Measurements from ENCODE around the gene MOB3A. TPM values are rescaled to one million over a fixed set of nuclear protein-coding genes. Genes with fewer than 3 reads are reported as not detected.
"Not testable (repeated sequence)": the region's sequence is repeated elsewhere in the genome, so short reads cannot be mapped to it uniquely, and the experiment has no call there.

MOB3A gene
- total RNA-seq, 1 donor from 2014 or later: 24.4 TPM

DNA sequence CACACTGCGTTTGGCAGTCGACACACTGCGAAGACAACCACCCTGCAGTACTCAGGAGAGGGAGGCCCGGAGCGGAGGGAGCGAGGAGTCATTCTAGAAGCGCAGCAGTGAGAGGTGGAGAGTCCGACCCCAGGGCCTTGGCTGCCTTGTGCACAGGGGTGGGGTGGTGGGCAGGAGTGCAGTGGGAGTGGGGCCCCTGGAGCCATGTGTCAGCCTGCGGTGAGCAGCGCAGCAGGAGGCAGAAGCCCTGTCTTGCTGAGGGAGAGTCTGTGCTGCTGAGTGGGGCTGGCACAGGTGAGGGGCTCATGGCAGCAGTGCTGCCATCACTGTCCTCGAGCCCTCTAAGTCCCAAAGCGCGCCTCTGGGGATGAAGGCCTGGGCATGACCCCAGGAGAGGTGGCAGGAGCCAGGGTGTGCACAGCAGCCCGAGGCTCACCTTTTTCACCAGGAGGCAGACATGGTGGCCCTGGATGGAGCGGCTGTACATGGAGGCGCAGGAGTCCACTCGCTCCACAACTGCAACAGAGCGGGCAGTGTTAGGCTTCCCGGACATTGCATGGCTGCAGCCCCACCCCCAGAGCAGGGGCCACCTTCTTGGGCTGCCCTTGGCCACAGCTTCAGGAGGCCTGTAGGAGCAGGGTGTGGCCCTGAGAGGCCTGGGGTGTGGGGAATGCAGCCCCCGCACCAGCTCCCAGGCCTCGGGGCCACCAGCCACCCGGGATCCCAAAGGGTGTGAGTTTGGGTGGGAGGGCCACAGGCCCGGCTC, 12.3 kb upstream of the MOB3A start:
- DNase-seq: no peak

DNA sequence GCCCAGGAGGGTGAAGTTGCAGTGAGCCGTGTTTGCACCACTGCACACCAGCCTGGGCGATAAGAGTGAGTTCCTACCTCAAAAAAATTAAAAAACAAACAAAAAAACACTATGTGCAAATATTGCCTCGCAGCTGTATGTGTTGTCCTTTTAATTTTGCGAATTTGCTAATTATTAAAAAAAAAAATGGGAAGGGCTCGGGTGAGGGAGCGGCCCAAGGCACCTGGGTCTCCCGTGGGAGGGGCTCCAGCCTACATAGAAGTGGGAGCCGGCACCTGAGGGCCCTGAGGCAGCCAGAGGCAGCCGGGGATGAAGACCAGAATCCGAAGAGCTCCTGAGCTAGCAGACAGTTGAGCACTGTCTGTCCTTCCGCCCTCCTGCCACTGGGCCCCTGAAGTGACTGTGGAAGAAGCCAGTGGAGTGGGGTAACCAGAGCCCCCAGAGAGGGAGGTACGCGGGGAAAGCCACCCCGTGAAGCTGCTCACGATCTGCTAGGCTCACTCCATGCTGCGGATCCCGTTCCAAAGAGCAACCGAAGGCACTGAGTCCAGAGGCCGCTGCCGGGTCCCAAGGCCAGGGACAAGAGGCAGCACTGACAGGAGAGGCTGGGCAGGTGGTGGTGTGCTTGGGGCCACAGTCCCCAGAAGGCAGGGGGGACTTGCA, 7.0 kb upstream of the MOB3A start:
- DNase-seq: no peak

DNA sequence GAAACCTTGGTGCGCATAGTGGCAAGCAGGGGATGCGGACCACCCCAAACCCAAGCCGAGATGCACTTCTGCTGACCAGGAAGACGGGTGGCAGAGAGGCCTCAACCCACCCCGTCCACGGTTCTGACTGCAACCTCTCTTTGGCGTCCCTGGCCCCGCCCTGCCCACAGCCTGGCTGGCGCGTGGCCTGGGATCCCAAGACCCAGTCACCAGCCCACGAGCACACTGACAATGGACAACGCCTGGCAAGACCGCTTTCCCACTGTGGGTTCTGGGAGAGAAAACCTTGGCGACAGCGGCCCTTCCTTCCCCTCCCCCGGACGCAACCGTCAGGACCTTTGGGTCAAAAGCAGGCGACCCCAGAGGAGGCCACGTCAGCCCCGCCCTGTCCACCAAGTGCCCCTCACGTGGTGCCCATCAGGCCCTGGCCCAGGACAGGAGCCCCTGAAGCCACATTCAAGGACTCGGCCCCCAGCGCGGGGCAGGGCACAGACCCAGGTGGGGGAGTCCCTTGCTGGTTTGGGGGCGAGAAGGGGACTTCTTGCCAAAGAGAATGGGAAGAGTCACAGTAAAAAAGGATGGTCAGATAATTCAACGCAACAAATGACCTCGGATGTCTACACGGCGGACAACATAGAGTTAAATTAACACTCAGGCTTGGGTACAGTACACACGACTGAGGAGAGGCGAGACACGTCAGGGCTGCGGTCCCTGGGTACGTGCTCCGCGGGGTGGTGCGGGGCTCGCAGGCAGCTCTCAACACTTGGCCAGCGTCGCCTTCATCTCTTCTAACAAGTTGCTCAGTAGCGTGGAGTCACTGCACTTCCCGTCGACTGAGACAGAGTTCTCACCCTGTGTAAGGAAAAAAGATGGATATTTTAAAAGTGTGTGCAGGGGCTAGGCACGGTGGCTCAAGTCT, 5.5 kb upstream of the MOB3A start:
- no peak for DNase-seq

DNA sequence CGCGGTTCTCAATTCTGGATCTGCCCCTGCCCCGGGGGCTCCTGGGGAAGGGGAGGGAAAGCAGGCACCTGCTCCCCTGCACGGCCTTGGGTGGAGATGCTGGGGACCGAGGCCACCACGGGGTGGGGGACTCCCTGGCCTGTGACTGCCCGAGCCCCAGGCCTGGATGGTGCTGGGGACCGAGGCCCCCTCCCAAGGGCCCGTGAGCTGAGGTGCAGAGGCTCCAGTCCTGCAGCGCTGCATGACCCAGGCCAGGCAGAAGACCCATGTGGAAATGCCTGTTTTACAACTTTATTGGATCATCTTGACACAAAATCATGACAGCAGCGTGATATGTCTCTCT, 4.6 kb upstream of the MOB3A start:
- no peak for DNase-seq

DNA sequence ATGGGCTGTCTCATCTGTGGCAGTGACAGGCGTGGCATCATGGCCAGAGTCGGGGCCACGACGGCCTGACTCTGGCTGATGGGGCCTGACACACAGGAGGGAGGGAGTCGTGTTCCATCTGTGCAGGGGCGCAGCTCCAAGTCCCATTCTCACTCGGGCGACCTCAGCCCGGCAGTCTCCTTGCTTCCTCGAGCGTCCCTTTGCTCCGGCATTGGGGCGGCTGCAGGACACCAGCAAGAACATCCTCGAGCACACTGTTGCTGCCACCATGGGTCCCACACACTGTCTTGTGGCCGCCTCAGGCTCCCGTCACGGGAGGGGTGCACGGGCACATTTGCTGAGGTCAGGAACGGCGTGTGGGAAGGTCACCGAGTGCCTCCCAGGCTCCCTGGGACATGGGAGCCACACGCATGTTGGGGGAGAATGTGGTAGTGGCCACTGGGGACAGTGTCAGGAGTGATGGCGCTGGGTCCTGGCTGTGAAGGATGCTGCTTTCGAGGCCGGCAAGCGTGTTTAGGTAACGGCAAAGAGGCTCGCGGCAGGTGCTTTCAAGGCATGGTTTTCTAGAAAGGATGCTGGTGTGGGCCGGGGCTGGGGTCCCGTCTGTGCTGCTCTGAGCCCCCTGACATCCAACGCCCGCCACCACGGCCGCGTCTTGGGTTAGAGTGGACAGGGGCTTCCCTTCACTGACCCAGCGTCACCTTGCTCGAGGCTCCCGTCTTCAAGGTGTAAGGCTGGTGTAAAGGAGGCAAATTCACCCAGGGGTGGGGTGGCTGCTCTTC, 4.0 kb upstream of the MOB3A start:
- no peak for DNase-seq

DNA sequence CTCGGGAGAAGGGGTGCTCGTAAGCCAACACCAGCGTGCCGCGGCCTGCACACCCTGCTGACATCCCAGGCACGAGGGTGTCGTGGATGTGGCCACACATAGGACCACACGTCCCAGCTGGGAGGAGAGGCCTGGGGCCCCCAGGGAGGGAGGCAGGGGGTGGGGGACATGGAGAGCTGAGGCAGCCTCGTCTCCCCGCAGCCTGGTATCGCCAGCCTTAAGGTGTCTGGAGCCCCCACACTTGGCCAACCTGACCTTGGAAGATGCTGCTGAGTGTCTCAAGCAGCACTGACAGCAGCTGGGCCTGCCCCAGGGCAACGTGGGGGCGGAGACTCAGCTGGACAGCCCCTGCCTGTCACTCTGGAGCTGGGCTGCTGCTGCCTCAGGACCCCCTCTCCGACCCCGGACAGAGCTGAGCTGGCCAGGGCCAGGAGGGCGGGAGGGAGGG, 3.0 kb upstream of the MOB3A start:
- no peak for DNase-seq

DNA sequence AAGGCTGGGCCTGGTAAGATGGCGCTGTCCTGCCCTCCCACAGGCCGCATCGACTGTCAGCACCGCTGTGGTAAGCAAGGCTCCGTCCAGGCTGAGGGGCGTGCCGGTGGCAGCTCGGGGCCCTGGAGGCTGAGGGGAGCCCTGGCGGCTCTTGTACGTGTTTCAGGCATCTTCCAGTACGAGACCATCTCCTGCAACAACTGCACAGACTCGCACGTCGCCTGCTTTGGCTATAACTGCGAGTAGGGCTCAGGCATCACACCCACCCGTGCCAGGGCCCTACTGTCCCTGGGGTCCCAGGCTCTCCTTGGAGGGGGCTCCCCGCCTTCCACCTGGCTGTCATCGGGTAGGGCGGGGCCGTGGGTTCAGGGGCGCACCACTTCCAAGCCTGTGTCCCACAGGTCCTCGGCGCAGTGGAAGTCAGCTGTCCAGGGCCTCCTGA, 1.8 kb upstream of the MOB3A start:
- no peak for DNase-seq

DNA sequence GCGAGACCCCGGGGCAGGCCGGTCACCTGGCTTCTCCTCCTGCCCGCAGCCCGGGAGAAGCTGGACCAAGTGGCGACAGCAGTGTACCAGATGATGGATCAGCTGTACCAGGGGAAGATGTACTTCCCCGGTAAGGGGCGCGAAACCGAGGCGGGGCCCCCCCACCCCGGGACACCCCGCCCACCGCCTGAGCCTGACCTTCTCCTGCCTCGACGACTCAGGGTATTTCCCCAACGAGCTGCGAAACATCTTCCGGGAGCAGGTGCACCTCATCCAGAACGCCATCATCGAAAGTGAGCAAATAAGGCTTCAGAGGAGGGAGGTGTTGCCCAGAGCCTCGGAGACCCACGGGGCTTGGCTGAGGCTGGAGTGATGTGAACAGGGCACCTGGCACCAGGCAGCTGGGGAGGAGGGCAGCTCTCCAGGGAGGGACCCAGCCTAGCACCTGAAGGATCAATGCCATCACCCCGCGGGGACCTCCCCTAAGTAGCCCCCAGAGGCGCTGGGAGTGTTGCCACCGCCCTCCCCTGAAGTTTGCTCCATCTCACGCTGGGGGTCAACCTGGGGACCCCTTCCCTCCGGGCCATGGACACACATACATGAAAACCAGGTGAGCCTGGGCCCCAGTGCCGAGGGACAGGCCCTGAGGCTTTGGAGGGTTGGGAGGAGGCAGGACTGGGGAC, 1.2 kb upstream of the MOB3A start:
- no peak for DNase-seq

DNA sequence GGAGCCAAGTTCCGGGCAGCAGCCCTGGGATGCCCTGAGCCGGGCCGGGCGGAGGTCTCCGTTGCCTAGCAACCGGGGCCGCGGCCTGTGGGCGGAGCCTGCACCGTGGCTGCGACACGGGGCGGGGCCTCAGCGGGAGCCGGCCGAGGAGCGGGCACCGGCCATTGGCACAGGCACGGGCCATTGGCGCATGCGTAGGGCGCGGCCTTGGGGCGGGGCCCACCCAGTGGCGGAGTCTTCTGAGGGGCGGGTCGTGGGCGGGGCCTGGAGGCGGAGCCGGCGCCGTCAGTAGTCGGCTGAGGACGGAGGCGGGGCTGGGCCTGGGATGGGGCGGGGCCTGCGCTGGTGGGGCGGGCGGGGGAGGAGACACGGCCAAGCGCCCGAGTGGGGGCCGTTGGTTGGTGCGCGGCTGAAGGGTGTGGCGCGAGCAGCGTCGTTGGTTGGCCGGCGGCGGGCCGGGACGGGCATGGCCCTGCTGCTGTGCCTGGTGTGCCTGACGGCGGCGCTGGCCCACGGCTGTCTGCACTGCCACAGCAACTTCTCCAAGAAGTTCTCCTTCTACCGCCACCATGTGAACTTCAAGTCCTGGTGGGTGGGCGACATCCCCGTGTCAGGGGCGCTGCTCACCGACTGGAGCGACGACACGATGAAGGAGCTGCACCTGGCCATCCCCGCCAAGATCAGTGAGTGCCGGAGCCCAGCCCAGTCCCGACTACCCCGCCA, 515 bp upstream of the MOB3A start, which contains the start of gene IZUMO4:
Gene IZUMO4, plus strand, starts transcription at position 436 of the 723 bp plus-strand sequence. Its CDS starts 31 bp downstream, at position 467.
- peak; percentile 99 for DNase-seq

DNA sequence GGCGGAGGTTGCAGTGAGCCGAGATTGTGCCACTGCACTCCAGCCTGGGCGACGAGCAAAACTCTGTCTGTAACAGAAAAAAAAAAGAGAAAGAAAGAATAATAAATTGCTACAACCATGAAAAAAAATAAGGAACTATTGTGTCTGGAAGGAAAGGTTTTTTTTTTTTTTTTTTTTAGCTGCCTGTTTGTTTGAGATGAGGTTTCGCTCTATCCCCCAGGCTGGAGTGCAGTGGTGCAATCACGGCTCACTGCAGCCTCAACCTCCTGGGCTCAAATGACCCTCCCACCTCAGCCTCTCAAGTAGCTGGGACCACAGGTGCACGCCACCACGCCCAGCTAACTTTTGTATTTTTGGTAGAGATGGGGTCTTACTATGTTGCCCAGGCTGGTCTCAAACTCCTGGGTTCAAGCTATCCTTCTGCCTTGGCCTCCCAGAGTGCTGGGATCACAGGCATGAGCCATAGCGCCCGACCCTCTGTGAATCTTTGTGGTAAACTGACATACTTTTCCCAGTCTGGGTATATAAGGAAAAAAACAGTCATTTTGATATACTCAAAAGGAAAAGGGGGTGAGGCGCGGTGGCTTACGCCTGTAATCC, 4.1 kb downstream of the MOB3A start:
- not testable (repeated sequence) for DNase-seq

DNA sequence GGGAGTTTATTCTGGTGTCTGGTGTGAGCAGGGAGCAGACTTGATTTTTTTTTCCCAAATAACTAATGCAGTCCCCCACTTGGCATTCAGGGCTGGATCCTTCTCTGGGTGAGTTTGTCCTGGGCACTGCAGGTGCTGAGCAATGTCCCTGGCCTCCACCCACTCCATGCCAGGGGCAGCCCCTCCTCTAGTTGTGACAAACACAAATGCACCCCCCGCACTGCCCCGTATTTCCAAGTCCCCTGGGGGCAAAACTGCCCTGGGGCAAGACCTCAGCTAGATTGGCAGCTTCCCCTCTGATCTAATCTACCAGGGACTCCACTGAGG, 6.4 kb downstream of the MOB3A start:
- DNase-seq: no peak

DNA sequence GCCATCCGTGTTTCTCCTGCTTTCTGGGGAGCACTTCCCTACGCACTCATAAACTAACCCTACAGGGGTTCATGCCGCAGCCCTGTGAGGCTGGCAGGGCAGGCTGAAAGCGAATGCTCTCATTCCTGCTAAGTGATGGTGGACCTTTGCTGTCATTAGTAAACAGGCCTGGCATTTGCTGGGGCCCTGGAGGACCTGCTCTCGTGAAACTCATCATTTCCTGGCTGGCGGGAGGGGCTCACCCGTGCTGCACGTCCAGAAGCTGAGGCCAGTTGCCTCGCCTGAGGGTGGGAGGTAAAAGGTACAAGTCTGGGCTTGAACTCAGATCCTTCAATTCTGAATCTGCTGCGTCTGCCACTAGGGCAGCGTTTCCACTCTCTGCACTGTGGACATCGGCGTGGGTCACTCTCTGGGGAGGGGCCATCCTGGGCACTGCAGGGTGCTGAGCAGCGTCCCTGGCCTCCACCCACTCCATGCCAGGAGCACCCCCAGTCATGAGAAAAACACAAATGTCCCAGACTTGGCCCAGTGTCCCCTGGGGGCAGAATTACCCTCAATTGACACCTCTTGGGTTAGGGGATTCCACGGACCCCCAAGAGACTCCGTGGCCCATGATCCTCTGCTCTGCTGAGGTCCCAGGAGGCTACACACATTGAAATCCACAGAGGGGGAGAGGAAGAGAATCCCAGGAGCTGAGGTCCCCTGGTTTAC, 7.0 kb downstream of the MOB3A start:
- no peak for DNase-seq

DNA sequence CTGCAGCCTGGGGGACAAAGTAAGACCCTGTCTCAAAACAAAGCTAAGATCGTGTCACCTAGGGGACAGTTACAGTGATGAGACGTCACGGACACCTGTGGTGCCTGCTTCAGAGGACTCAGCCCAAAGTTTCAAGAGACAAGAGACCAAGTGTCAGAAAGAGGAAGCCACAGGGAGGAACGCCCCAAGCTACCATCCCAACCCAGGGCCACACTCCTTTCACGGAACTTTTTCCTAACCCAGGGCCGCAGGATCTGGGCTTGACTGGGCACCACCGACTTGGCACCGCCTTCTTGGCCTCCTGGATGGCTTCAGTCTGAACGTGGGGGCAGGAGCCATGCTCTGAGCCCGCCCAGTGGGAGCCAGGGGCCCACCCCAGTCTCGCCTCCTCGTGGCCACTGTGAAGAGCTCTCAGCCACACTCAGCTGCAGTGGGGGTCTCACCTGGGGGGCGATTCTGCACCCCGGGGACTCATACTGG, 8.5 kb downstream of the MOB3A start:
- no peak for DNase-seq

DNA sequence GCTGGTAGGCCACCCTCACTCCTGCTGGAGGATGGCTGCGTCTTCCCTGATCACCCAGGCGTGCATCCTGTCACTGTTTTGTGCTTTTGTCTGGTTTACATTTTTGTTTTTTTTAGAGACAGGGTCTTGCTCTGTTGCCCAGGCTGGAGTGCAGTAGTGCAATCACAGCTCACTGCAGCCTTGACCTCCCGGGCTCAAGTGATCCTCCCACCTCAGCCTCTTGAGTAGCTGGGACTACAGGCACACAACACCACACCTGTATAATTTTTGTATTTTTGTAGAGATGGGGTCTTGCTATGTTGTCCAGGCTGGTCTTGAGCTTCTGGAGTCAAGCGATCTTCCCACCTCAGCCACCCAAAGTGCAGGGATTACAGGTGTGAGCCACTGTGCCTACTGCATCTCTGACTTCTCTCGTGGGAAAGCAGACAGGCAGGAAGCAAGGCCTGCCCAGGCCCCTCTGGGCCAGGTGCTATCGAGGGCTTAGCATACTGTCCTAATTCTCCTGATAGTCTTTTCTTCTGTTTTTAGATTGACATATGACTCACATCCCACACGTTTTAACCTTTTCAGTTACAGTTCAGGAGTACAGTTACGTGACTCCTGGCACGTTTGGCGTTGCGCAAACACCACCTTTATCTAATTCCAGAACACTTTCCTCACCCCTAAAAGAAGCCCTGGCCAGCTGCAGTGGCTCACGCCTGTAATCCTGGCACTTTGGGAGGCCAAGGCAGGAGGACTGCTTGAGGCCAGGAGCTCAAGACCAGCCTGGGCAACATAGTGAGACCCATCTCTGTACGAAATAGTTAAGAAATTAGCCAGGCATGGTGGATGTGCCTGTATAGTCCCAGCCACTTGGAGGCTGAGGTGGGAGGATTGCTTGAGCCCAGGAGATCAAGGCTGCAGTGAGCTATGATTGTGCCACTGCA, 9.2 kb downstream of the MOB3A start:
- not testable (repeated sequence) for DNase-seq

DNA sequence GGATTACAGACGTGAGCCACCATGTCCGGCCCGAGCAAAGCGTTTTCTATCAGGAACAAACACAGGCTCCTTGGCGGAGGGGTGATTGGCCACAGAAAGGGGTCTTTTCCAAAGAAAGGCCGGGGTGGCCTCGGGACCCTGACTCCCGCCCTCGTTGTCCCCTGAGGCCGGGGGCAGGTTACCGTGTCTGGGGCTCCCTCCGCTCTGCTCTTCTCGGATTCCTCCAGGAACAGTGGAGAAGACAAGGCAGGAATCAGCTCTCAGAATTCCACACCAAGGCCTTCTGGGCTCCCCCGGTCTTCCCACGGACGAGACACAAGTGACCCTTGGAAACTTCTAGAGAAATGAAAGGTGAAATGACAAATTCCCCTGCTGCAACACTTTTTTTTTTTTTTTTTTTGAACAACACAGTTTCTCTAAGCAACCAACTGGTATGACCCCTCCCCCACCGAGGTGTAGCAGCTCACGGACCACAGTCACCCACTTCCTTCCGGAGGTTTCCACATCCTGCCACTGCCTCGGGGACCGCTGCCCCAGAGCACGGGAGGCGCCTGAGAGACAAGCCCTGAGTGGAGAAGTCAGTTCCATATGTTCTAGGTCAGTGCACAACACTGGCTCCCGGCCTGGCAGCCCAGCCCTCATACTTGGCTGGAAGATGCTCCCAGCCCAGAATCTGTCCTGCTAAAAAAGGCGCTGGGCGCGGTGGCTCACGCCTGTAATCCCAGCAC, 11.0 kb downstream of the MOB3A start:
- DNase-seq: no peak

DNA sequence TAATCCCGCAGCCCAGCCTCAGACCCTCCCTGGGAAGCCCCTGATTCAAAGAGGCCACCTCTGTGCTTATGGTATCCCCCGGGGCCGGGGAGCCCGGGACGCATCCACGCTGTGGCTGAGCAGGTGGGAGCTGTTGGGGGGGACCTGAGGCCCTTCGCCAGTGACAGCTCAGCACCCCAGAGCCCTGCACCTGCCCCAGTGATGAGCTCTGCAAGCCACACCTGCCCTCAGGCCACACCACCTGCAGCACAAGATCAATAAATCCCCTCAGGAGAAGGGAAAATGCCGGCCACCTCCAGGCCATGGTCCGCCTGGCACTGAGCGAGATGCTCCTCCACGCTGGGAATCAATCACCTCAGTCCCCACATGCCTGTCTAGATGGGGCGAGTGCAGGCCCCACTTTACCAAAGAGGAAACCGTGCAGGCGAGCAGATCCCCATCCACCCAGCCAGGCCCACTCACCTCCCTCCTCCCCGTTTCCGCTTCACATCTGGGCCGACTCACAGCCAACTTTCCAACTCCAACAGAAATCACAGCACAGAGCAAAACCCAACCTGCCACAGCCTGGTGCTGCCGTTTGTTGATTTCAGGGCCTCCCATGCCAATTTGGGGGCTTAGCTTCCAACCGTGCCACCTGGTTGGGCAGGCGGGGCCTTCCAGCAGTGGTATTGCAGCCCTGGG, 12.8 kb downstream of the MOB3A start:
- peak; percentile 60 for DNase-seq
